HG02763 (cell line): Measurements from ENCODE around the gene PTH2R.
"Not testable (repeated sequence)": the region's sequence is repeated elsewhere in the genome, so short reads cannot be mapped to it uniquely, and the experiment has no call there.

Experiments used
- ATAC-seq: cut with Tn5 transposase; IDR thresholded peaks from one replicate; pipeline ENCODE4 v1.9.1; 2021; ENCODE audit warnings: mild to moderate bottlenecking, moderate library complexity; ENCODE audit not compliant: unreplicated experiment

PTH2R gene

GRCh38 chr2:208482453-208483015 is 75.9 kb downstream of the PTH2R start:
- not testable (repeated sequence) for ATAC-seq

GRCh38 chr2:208485390-208485789 is 78.8 kb downstream of the PTH2R start:
- ATAC-seq = no peak

- no peak for ATAC-seq
Observed at GRCh38 chr2:208488686-208489564, 82.3 kb downstream of the PTH2R start.

GRCh38 chr2:208489687-208490086 is 83.1 kb downstream of the PTH2R start:
- no peak for ATAC-seq

- ATAC-seq = no peak
Observed at GRCh38 chr2:208490492-208490891, 83.9 kb downstream of the PTH2R start.

GRCh38 chr2:208491641-208492040 is 85.0 kb downstream of the PTH2R start:
- ATAC-seq = no peak

GRCh38 chr2:208492069-208492468 is 85.5 kb downstream of the PTH2R start:
- no peak for ATAC-seq

GRCh38 chr2:208493186-208493585 is 86.6 kb downstream of the PTH2R start:
- no peak for ATAC-seq

- ATAC-seq = no peak
Observed at GRCh38 chr2:208496129-208496528, 89.5 kb downstream of the PTH2R start.

- no peak for ATAC-seq
Observed at GRCh38 chr2:208501206-208501605, 94.6 kb downstream of the PTH2R start.

GRCh38 chr2:208502288-208502687 is 95.7 kb downstream of the PTH2R start:
- ATAC-seq = no peak

GRCh38 chr2:208505365-208505764 is 98.8 kb downstream of the PTH2R start:
- ATAC-seq = not testable (repeated sequence)

GRCh38 chr2:208509586-208509985 is 103.0 kb downstream of the PTH2R start:
- ATAC-seq = no peak

- no peak for ATAC-seq
Observed at GRCh38 chr2:208511016-208511415, 104.4 kb downstream of the PTH2R start.

GRCh38 chr2:208511573-208511972 is 105.0 kb downstream of the PTH2R start:
- no peak for ATAC-seq

GRCh38 chr2:208515099-208515498 is 108.5 kb downstream of the PTH2R start:
- no peak for ATAC-seq

- not testable (repeated sequence) for ATAC-seq
Observed at GRCh38 chr2:208523069-208523468, 116.5 kb downstream of the PTH2R start.

- ATAC-seq = not testable (repeated sequence)
Observed at GRCh38 chr2:208525165-208525564, 118.6 kb downstream of the PTH2R start.

GRCh38 chr2:208529796-208530195 is 123.2 kb downstream of the PTH2R start:
- ATAC-seq = no peak

- no peak for ATAC-seq
Observed at GRCh38 chr2:208531361-208531760, 124.8 kb downstream of the PTH2R start.

GRCh38 chr2:208535578-208535977 is 129.0 kb downstream of the PTH2R start:
- not testable (repeated sequence) for ATAC-seq

- no peak for ATAC-seq
Observed at GRCh38 chr2:208541461-208541988, 134.9 kb downstream of the PTH2R start.
